ENCODE measurements around the gene AOPEP.

GRCh38 chr9:94931036-94931633 is 204.6 kb downstream of the AOPEP start:
- TF ChIP-seq CTCF (IDR thresholded peaks at IDR 0.05) = no peak
- no peak for TF ChIP-seq POLR2A (IDR thresholded peaks at IDR 0.05)
